GM19025 (cell line): ENCODE data around the gene CRIP1.

Source experiments
- ATAC-seq: cut with Tn5 transposase; IDR thresholded peaks from one replicate; pipeline ENCODE4 v1.9.1; 2021; ENCODE audit warnings: mild to moderate bottlenecking, low read depth, moderate library complexity; ENCODE audit not compliant: unreplicated experiment

CRIP1 gene

DNA sequence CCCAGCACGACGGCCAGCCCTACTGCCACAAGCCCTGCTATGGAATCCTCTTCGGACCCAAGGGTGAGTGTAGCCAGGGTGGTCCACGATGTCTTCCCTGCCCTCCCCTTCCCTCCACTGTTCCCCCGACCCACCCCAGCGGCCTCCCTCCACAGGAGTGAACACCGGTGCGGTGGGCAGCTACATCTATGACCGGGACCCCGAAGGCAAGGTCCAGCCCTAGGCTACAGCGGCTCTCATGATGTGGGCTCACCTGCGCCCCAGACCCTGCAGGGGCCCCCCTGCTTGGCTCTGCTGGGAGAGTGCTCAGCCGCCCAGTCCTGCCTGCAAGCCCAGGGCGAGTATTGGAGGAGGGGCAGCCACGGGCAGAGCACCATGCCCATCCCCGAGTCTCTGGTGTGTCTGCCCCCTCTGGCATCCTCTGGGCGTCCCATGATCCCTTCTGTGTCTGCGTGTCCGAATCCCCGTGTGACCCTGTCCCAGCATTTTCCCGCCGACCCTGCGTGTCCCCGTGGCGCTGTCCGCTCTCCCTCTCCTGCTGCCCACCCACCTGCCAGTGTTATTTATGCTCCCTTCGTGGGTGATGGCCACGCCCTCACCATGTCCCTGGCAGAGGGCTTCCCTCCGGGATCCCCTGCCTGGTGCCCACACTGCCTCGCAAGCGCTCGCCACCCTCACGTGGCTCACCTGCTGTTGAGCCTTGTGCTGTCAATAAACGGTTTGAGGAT is 7.1 kb upstream of the CRIP1 start:
- no peak for ATAC-seq

DNA sequence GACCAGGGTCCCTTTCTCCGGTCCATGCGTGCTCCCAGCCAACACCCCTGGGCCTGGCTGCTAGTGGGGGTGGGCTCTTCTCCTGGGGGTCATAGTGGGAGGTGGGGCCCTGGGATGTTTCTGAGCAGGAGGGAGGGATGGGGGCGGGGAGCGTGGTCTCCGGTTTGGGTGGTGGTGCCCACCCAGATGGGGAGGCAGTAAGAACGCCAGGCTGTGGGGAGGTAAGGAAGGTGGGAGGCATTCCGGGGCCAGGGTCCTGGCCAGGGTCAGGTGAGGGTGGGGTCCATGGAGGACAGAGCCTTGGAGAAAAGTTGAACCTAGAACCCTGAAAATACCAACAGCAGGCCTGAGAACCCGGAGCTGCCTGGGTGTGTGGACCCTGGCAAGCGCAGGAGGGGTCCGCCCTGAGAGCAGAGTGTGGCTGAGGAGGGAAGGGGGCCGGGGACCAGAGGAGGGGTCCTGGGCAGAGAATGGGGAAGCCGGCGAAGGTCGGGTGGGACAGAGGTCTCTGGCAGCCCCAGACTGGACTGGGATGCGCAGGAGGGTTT is 6.4 kb upstream of the CRIP1 start:
- ATAC-seq = no peak

DNA sequence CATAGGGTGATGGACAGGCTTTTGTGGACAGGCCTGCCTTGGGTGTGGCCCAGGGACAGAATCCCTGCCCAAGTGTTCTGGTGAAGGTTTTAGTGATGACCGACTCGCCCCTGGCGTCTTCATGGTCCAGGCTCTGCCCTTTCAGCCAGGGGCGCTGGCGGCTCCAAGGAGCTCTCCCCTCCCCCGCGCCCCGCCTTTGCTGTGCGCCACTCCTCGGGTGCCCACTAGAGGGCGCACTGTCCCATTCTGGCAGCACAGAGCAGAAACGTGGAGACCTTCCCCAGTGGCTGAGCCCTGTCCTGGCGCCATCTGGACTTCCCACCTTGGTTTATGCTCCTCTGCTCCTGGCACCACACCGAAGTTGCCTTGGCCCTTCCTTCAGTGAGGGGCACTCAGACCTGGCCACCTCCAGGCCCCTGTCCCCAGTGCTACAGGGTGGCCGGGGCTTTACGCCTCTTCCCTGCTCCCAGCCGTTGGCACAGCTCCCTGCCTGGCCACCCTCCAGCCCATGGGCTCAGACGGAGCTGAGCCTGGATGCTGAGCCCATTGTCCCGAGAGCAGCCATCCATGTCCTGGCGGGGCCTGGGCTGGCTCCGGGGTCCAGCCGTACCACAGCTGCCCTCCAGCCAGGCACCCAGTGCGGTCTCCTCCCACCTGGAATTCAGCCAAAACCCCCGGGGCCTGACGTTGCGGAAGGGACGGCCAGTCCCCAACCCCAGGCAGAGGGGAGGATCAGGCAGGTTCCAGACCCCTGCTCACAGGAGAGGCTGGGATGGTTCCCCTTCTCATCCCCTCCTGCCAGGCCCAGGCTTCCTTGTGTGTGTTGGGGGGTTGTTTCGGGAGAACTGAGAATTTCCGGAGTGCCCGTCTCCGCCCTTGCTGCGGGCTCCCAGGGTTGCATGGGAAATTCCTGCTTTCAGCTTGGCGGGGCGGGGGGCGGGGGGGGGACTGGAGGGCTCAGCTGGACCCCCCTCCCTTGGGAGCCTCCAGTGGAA is 5.6 kb upstream of the CRIP1 start:
- no peak for ATAC-seq

DNA sequence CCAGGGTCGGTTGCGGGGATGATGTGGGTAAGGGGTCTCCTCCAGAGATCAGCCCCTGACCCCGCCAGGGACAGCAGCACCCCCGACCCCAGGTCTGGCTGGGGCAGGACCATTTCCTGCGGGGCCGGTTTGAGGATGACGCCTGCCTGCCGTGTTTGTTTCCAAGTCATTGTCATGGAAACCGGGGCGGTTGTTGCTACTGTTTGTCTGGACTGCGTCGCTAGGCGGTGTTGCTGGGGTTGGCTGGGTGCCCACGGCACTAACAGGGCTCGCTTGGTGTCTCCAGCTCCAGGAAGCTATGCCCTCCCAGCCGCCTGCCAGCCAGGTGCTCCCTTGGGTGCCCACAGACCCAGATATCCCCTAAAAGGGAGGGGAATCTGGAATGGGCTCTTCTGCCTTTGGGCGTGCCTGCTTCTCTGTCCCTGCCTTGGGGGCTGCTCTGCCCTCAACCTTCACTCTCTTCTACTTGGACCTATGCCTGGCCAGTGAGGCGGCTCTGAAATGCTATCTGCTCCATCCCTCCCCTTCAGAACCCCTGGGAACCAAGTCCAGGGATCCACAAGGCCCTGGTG is 4.7 kb upstream of the CRIP1 start:
- ATAC-seq = peak; percentile 48

DNA sequence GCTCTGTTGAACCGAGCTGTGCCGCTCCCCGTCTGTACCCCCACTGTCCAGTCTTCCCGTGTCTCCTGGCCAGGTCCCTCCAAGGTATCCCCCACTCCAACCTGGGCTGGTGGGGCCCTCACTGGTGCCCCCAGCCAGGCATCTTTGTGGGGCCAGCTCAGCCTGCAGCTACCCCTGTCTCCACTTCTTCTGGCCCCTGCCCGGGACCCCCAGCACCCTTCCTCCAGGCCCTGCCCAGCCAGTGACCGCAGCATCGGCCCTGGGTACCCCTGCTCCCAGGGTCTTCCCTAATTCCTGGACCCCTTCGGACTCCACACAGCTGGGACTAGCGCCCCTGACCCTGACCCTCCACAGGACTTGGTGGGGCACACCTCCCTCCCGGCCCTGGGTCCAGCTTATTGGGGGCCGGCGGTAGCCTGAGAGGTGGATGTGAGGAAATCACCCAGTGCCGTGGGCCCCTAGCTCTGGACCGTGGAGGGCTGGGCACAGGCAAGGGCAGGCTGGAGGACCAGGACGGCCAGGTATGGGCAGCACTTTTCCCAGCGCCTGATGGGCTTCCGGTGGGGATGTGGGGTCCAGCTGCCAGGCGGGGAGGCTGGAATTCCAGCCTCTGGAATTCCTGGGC is 4.1 kb upstream of the CRIP1 start:
- ATAC-seq = no peak

DNA sequence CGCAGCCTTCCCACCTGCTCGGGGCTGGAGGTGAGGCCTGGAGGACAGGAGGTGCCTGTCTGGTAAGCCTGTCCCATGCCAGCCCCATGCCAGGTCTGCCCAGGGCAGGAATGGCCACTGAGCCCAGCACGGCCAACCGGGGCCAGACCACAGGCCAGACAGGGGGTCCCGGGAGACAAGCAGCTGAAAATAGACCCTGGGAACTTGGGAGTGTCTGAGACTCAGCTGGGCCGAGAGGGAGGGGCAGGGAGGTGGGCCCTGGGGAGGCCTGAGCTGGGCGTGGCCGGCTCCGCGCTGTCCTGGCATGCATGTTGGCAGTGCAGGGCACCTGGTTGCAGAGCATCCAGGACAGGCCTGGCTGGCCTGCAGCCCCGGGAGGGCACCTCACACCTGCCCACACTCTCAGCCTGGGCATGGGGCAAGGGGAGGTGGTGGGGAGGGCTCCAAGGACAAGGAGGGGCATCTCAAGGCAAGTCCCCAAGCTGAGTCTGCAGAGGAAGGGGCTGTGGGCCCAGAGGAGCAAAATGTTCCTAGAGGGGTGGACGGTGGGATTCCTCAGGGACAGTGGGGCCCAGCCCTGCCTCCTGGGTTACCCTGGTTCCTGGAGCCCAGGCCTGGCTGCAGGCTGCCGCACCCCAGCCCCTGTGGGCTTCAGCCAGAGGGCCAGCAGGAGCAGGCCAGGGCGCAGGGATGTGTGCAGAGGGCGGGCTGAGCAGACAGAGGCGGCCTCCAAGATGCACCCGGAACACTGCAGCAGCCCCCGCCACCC is 3.2 kb upstream of the CRIP1 start:
- no peak for ATAC-seq

DNA sequence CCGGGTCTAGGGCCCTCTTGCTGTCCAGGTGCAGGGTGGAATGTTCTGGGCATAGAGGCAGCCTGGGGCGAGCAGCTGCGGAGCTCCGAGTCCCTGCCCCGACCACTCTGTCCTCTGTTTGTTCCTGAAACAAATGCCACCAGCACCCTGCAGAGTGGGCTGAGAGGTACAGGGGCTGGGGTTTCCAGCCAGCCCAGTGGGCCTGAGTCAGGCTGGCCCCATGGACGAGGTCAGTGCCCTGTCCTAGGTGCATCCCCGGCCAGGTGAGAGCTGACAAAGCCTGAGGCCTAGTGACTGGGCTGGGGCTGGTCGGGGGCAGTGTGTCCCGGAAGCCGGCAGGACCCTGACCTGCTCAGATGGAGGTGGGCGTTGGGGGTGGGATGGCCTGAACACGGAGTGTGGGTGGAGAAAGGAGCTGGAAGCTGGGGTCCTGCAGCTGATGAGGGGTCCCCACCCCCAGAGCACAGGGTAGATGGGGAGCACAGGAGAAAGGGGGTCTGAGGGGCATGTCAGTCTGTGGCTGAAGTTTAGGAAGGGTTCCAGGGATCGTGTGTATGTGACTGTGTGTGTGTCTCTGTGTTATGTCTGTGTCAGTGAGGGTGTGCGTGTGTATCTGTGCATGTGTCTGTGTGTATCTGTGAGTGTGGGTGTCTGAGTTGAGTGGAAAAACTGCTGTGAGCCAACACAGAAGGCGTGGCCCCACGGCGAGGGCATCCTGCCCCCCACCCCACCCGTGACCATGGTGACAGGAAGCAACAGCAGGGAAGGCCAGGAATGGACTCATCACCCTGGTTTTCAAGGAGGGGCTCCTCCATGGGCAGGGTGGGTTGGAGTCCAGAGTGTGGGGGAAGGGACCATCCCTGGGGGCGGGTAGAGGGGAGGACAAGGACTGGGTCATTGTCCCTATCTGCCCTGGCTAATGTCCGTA is 2.4 kb upstream of the CRIP1 start:
- no peak for ATAC-seq

DNA sequence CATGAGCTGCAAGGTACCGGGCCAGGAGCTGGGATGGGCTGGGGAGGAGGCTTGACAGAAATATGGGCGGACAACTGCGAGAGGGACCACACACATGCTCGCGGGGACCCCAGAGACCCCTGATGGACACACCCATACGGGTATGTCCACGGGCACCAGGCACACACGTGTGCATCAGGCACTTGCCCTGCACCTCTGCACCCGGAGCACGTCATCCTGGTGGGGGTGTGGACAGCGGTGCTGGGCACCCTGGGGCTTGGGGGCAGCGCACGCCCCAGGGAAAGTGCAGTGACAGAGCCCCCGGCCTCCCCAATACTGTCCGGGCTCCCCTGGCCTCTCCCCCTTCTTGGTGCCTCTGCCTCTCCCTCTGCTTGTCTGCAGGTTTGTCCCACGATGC is 1.7 kb upstream of the CRIP1 start:
- no peak for ATAC-seq

DNA sequence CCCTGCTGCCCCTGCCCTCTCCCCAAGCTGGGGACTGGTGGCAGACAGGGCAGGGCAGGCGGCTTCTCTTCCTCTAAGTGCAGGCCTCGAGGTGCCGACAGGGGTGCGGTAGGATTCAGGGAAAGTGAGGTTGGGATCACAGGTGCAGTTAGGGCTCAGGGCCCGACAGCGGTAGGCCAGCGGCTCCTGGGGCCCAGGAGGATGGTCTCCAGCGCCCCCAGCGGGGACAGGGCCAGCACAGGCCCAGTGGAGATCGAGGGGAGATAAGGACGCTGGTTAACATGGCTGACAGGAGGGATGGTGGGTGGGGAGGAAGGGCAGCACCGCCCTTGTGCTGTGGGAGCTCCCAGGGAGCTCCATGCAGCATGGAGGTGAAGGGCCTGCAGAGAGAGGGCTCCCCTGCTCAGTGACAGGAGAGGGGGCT is 935 bp upstream of the CRIP1 start:
- ATAC-seq = no peak

DNA sequence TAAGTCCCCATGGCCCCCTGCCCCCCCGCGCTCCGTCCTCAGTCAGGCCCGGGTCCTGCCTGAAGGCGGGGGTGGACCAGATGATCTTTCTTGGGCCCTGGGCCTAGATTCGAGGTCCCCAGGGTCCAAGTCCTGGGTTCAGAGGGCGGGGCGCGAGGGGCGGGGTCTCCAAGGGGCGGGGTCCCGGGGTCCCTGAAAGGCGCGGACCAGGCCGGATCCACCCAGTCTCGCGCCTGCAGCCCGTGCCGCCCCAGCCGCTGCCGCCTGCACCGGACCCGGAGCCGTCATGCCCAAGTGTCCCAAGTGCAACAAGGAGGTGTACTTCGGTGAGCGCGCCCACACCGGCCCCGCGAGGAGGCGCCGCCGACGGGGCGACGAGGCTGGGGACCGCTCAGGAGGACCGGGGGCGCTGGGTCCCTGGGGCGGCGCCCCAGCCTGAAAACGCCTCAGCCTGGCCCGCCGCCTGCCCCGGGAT is 325 bp downstream of the CRIP1 start:
- no peak for ATAC-seq

DNA sequence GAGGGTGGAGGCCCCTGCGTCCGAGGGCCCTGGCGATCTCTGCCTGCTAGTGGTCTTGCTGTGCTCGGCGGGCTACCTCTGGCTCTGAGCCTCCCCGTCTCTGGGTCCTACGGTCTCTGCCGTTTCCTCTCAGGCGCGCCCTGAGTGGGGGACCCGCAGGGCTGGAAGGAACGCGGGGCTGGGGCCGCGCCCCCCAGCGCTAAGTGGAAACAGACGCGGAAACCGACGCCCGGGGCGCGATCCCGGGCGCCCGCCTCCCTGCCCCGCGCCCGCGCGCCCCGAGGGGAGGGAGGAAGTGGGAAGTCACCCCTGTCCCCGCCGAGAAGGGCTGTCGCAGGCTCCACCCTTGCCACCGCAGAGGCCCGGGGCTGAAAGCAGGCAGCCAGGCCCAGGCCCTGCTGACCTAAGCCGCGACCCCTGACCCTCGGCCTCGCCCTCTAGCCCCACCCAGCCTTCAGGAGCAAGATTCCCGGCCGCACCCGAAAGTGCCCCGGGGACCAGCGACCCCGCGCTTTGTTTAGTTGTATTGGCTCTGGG is 831 bp downstream of the CRIP1 start:
- no peak for ATAC-seq

DNA sequence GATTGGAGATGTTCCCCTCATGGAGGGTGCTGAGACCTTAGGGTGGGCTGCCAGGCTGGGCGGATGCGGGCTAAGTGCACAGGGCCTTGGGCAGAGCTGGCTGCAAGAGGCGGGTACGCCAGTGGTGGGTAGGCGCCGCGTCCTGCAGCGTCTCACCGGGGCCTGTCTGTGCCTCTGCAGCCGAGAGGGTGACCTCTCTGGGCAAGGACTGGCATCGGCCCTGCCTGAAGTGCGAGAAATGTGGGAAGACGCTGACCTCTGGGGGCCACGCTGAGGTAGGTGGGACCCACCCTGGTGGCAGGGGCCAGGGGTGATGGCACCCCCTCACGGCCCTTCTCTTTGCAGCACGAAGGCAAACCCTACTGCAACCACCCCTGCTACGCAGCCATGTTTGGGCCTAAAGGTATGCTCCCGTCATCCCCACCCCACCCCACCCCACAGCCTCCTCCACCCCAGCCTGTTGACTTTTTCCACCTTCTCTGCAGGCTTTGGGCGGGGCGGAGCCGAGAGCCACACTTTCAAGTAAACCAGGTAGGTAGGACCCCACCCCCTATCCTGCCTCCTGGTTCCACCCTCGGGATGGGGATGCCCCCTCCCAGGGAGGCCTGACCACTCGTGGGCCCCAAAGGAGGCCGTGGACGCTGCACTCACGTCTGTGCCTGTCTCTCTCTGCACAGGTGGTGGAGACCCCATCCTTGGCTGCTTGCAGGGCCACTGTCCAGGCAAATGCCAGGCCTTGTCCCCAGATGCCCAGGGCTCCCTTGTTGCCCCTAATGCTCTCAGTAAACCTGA is 1.5 kb downstream of the CRIP1 start:
- no peak for ATAC-seq

DNA sequence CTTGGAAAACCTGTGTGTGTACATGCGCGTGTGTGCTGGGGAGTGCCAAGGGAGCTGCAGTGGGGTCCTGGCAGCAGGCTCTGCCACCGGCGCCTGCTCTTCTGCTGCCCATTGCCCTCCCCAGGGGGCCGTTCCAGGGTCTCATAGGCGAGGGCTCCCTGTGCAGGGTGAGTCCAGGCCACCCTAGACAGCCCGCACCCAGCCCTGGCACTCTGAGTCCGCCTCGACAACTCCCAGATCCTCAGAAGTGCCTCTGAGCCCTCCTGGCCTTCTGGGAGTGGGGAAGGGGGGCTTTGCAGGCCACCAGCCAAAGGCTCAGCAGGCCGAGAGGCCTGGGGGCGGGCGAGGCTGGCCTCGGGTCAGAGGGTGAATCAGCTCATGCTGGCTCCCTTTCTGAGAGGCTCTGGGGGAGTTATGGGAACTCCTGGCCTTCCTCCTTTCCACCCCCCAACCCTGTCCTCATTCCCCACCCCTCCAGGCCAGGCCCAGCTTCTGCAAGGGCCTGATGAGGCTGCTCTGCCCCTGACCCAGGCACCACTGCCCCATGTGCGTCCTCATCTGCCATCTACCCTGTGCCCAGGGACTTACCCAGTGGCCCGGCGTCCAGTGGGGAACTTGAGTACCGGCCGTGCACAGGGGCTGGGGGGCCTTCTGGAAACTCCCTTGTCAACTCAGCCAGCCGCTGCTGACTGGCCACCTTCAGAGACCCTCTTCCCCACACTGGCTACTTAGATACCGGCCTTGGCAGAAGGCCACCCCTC is 2.3 kb downstream of the CRIP1 start:
- no peak for ATAC-seq

DNA sequence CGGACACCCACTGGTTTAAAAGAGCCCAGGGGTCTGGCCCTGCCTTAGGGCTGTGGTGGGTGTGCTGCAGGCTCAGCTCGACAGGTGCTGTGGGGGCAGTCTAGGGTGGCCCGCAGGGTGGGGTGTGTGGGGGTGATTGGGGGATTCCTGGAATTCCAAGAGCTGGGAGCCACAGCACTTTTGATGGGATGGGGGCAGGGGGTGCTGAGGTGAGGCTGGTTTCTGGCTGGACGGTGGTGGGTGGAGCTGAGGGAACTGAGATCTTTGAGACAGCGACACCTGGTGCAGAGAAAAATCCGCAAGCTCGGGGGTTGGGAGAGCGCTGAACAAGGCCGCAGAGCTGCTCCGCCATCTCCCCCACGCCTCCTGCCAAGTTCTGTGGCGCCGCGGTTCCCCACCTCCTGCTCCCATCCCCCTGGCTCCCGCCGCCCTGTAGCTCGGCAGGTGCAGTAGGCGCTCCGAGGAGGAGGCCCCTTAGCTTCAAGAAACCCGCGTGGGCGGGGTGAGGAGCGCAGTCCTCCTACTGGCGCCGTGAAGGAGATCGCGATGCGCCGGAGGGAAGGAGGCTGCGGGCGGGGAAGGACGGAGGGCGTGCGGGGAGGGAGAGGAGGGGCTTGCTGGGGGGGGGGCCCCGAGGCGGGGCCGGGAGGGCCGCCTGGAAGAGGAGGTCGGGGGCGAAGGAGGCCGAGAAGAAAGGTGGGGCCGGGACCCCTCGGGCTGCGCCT is 3.0 kb downstream of the CRIP1 start:
- ATAC-seq = no peak

DNA sequence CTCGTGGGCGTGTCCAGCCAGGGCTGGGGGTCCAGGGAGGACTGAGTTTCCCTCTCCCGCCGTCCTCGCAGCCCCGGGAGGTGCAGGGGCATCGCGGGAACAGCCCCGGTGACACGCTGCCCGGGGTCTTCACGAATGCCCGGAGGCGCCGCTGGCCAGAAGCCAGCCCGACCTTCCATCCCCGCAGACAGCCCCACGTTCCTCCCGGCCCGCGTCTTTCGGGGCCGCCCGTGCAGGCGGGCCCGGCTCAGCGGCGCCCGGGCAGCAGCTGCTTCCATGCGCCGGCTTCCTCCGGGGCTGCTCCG is 3.5 kb downstream of the CRIP1 start:
- ATAC-seq = peak; percentile 0

DNA sequence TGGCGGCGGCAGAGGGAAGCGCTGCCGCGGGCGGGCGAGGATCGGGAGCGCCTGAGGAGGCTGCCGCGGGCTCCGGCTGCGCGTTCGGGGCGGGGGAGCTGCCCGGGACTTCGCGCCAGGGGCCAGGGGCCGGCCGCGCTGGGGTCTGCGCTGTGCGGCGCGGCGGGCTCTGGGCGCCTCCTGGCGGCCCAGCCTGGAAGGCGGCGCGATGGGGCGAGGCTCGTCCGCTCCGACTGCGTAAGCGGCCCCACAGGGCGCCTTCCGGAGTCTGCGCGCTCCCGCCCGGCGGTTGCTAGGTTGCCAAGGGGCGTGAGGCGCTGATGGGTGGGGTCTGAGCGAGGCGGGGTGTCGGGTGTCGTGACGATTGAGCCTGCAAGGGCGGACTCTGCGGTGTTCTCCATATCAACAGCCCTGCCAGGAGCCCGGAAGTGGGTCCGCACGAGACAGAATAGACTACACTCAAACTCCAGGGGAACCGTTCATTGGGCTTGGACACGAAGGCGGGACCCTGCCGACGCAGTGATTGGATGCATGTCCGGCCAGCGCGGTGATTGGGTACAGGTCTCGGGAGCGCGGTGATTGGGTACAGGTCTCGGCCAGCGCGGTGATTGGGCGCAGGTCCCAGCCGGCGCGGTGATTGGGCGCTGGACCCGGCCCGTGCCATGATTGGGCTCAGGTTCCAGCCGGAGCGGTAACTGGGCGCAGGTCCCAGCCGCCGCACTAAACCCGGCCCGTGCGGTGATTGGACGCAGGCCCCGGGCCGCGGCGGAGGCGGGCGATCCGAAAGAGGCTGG is 4.1 kb downstream of the CRIP1 start, which contains the start of gene TEDC1:
Gene TEDC1, plus strand, starts transcription at position 675 of the 794 bp plus-strand sequence. CDS start 130 bp downstream, outside the sequence.
- ATAC-seq = peak; percentile 66
